Smooth muscle cell of bladder (primary cell): Measurements from ENCODE around the gene PRKAB1. TPM values are rescaled to one million over a fixed set of nuclear protein-coding genes. Genes with fewer than 3 reads are reported as not detected.

Source experiments
- total RNA-seq: library from RNA; depleted of rRNA; stranded (reverse); fragments of >200 nt; gene quantifications from 2 replicates; pipeline ENCODE4 v1.2.3, GENCODE V29; 2014

PRKAB1 gene, protein sequence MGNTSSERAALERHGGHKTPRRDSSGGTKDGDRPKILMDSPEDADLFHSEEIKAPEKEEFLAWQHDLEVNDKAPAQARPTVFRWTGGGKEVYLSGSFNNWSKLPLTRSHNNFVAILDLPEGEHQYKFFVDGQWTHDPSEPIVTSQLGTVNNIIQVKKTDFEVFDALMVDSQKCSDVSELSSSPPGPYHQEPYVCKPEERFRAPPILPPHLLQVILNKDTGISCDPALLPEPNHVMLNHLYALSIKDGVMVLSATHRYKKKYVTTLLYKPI
- total RNA-seq, result 10.7 and 12.2 TPM in 2 replicates

DNA sequence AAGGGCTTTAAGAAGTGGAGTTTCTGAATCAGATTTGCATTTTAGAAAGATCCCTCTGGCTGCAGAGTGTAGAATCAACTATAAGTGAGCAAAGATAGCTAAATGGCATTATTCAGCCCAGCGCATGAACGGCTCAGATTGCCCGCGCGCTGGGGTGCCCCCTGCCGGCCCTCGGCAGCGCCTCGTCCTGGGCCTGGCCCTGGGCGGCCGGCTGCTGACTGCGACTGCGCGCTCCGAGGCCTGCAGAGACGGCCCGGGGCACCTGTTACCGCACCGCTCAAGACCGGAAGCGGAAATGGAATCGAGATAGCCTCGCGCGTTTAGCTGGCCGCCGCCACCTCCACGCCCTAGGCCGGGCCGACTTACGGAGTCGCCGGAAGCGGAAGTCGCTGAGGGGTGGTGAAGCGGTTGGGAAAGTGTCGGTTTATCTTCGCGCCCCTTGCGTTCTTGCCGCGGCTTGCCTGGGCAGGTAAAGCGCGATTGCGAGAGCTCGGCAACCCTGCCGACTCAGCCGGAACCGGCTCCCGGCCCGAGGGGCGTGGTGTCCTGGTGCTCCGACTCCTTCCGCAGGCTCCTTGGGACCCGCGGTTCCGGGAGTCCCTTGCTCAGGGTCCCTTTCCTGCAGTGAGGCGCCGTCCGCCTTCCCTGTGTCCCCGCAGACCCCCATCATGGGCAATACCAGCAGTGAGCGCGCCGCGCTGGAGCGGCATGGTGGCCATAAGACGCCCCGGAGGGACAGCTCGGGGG is at the start of gene PRKAB1:
PRKAB1 (plus strand) TSS at position 557 of the 747 bp plus-strand sequence; CDS start at position 669, 112 bp downstream.

Other genes starting within 250 kb of the PRKAB1 start
- gene TMEM233, start 74.4 kb upstream of the PRKAB1 start, total RNA-seq, result 0.14 and 0.37 TPM in 2 replicates
- gene CIT, start 209.2 kb downstream of the PRKAB1 start, total RNA-seq, result 2.8 and 5.1 TPM in 2 replicates